Karpas-422 (cell line): ENCODE data around the gene ATXN2L. TPM values are rescaled to one million over a fixed set of nuclear protein-coding genes. Genes with fewer than 3 reads are reported as not detected.

Experiments
- DNase-seq: peaks from one replicate; pipeline ENCODE4 v3.0.0-alpha.2; 2015
- H2AFZ ChIP-seq: fragments of 200-600 bp; sonication (generic); 2 replicates; pipeline ENCODE4 v1.6.1; 2014; ENCODE audit warnings: antibody characterized with exemption, low read length, mixed read lengths
- H3K27ac ChIP-seq: fragments of 200-600 bp; sonication (generic); 2 replicates; pipeline ENCODE4 v1.5.1; 2014; ENCODE audit warnings: mild to moderate bottlenecking, low read length, moderate library complexity
- H3K27me3 ChIP-seq: fragments of 200-600 bp; sonication (generic); 2 replicates; pipeline ENCODE4 v1.6.1; 2014; ENCODE audit warnings: low read length, mixed read lengths
- H3K36me3 ChIP-seq: fragments of 200-600 bp; sonication (generic); 2 replicates; pipeline ENCODE4 v1.6.1; 2014; ENCODE audit warnings: low read length, mixed read lengths; ENCODE audit not compliant: insufficient read depth
- H3K4me1 ChIP-seq: fragments of 200-600 bp; sonication (generic); 2 replicates; pipeline ENCODE4 v1.6.1; 2014; ENCODE audit warnings: mild to moderate bottlenecking, low read length, mixed read lengths
- H3K4me2 ChIP-seq: fragments of 200-600 bp; sonication (generic); 2 replicates; pipeline ENCODE4 v1.6.1; 2014; ENCODE audit warnings: low read length, low read depth, mild to moderate bottlenecking; ENCODE audit not compliant: poor library complexity, severe bottlenecking
- H3K4me3 ChIP-seq: fragments of 200-600 bp; sonication (generic); 2 replicates; pipeline ENCODE4 v1.5.1; 2014; ENCODE audit warnings: mild to moderate bottlenecking, antibody characterized with exemption, low read length, mixed read lengths
- H3K79me2 ChIP-seq: fragments of 200-600 bp; sonication (generic); 2 replicates; pipeline ENCODE4 v1.6.1; 2014; ENCODE audit warnings: mild to moderate bottlenecking, low read length, mixed read lengths
- H3K9ac ChIP-seq: fragments of 200-600 bp; sonication (generic); 2 replicates; pipeline ENCODE4 v1.6.0; 2014; ENCODE audit warnings: low read length
- H3K9me2 ChIP-seq: fragments of 200-600 bp; sonication (generic), shearing (Covaris generic); replicated peaks from 2 replicates; pipeline ENCODE4 v1.6.0; 2014; ENCODE audit warnings: mild to moderate bottlenecking, low read length, moderate library complexity; ENCODE audit not compliant: insufficient read depth
- H3K9me3 ChIP-seq: fragments of 300-700, 200-600 bp; sonication (generic); 2 replicates; pipeline ENCODE4 v1.6.1; 2014; ENCODE audit warnings: low read length, mixed read lengths
- H4K20me1 ChIP-seq: fragments of 200-600 bp; sonication (generic); 2 replicates; pipeline ENCODE4 v1.6.1; 2014; ENCODE audit warnings: mild to moderate bottlenecking, antibody characterized with exemption, low read length, low read depth; ENCODE audit not compliant: insufficient read depth
- total RNA-seq: library from RNA; depleted of rRNA; stranded (reverse); fragments of >200 nt; shearing (Covaris generic); gene quantifications from 2 replicates; pipeline ENCODE4 v1.2.3, GENCODE V29; 2014; ENCODE audit warnings: low replicate concordance

ATXN2L gene
- total RNA-seq, 1 experiment from 2014 or later, result 116 TPM

DNA sequence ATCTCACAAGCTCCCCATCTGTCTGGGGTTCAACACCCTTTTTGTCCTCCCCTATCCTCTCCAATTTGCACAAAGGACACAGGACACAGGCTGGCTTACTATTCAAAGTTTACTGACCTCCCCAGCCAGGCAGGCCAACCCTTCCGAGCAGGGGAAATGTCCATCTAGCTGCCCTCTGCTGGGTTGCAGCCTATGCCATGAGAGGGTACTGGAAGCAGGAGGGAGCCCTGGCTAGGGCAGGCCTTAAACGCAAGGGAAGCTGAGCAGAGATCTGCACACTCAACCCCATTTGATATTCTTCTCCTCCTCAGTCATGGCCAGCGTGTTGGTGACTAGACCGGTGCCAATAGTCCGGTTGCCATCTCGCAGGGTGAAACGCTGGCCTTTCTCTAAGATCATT, 19.9 kb downstream of the ATXN2L start:
- Histone ChIP-seq H3K79me2 (peaks cover 32% of the 10 kb centered on the region), H3K9me2 (no peaks in the 10 kb centered on the region), H3K9me3 (no peaks in the 10 kb centered on the region), H3K9ac (no peak overlapping the region), H3K27me3 (no peaks in the 10 kb centered on the region), H3K4me2 (no peak overlapping the region), H3K4me3 (no peak overlapping the region), H3K4me1 (peaks cover 26% of the 10 kb centered on the region), H3K36me3 (peaks cover 34% of the 10 kb centered on the region), H2AFZ (no peak overlapping the region), H3K27ac (no peak overlapping the region), H4K20me1 (peaks cover 18% of the 10 kb centered on the region)
- DNase-seq, result no peak

DNA sequence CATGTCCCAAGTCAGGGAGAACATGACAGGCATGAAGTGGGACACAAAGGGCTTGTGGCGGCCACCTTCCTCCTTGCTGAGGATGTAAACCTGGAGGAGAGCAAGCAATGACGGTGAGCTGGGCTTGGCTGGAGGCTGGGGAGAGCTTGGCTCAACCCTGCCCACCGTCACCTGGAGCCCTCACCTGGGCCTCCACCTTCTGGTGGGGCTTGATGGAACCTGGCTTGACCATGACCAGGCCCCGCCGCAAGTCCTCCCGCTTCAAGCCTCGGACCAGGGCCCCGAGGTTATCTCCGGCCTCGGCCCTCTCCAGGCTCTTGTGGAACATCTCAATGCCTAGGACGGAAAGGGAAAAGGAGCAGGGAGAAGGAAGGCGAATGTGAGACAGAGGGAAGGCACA, 21.0 kb downstream of the ATXN2L start:
- H3K4me2 ChIP-seq, result no peak overlapping the region
- H2AFZ ChIP-seq, result no peak overlapping the region
- H3K79me2 ChIP-seq, result peaks cover 35% of the 10 kb centered on the region
- no peak for DNase-seq
- H3K9me3 ChIP-seq, result no peaks in the 10 kb centered on the region
- H4K20me1 ChIP-seq, result peaks cover 18% of the 10 kb centered on the region
- peaks cover 28% of the 10 kb centered on the region for H3K36me3 ChIP-seq
- no peaks in the 10 kb centered on the region for H3K27me3 ChIP-seq
- no peaks in the 10 kb centered on the region for H3K9me2 ChIP-seq
- no peak overlapping the region for H3K27ac ChIP-seq
- peaks cover 26% of the 10 kb centered on the region for H3K4me1 ChIP-seq
- H3K4me3 ChIP-seq, result no peak overlapping the region
- H3K9ac ChIP-seq, result no peak overlapping the region

DNA sequence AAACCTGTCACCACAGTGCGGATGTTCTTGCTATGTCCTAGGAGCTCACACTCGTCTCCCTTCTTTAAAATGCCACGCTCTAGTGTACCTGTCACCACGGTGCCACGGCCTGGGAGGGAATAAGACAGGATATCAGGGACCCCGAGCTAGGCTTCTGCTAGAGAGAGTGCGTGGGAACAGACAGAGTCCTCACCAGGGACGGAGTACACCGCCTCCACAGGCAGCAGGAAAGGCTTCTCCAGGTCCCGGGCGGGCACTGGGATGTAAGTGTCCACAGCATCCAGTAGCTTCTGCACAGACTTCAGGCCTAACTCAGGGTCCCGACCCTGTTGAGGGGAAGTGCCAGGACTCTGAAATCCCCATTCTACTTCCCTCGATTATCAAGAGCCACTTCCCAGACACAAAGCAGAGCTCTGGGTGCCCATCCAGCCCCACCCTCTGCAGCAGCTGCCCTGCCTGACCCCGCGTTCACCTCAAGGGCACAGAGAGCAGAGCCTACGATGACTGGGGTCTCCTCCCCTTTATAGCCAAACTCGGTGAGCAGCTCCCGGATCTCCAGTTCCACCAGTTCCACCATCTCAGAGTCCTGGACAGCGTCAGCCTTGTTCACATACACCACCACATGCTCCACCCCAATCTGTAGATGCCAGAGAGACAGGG, 21.6 kb downstream of the ATXN2L start:
- H3K27ac ChIP-seq, result no peak overlapping the region
- H3K36me3 ChIP-seq, result peaks cover 25% of the 10 kb centered on the region

DNA sequence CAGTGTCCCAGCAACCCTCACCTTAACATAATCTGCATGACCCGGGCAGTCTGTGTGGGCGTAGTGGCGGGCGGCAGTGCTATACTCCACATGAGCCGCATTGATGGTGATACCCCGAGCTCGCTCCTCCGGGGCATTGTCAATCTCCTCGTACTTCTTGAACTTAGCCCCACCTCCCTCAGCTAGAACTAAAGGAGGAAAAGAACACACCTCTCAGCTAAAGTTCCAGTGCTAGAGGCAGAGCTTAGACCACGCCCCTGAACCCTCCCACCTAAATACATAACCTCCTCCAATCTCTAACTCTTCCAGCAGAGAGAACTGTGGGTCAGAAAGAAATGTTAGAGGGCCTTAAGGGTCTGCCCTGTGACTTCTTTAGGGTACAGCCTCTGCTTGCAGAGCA, 22.5 kb downstream of the ATXN2L start:
- peaks cover 25% of the 10 kb centered on the region for H3K36me3 ChIP-seq
- H2AFZ ChIP-seq, result no peak overlapping the region
- H3K9me3 ChIP-seq, result no peaks in the 10 kb centered on the region
- H3K27me3 ChIP-seq, result no peaks in the 10 kb centered on the region
- peak overlapping the region; percentile 79 for H3K4me2 ChIP-seq
- DNase-seq, result peak; percentile 93
- H3K4me1 ChIP-seq, result peaks cover 15% of the 10 kb centered on the region
- peaks cover 35% of the 10 kb centered on the region for H3K79me2 ChIP-seq
- peak overlapping the region; percentile 46 for H3K27ac ChIP-seq
- no peaks in the 10 kb centered on the region for H3K9me2 ChIP-seq
- H3K9ac ChIP-seq, result peak overlapping the region; percentile 89
- H4K20me1 ChIP-seq, result peaks cover 14% of the 10 kb centered on the region
- H3K4me3 ChIP-seq, result peak overlapping the region; percentile 74

More for the DNA sequence above, 21.6 kb downstream of the ATXN2L start:
- peak overlapping the region; percentile 89 for H3K9ac ChIP-seq
- no peaks in the 10 kb centered on the region for H3K27me3 ChIP-seq
- H3K4me1 ChIP-seq, result peaks cover 23% of the 10 kb centered on the region
- H3K4me2 ChIP-seq, result peak overlapping the region; percentile 79
- peak overlapping the region; percentile 74 for H3K4me3 ChIP-seq
- peaks cover 14% of the 10 kb centered on the region for H4K20me1 ChIP-seq
- no peak overlapping the region for H2AFZ ChIP-seq
- no peak for DNase-seq
- peaks cover 35% of the 10 kb centered on the region for H3K79me2 ChIP-seq
- no peaks in the 10 kb centered on the region for H3K9me3 ChIP-seq
- H3K9me2 ChIP-seq, result no peaks in the 10 kb centered on the region

DNA sequence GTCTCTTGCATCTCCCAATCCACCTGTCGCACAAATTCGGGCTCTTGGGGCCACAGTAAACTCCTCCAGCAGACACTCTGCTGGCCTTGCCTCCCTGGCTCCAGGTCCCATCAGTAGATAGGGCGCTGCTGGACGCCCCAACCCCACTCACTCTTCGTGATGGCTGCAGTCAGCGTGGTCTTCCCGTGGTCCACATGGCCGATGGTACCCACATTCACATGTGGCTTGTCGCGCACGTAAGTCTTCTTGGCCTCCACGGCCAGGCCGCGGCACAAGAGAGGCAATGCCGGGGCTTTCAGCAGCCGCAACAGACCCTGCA, 22.9 kb downstream of the ATXN2L start:
- Histone ChIP-seq H3K9me2 (no peaks in the 10 kb centered on the region), H3K4me2 (peak overlapping the region; percentile 79), H3K79me2 (peaks cover 35% of the 10 kb centered on the region), H2AFZ (no peak overlapping the region), H3K27ac (peak overlapping the region; percentile 46), H3K4me1 (peaks cover 15% of the 10 kb centered on the region), H3K9me3 (no peaks in the 10 kb centered on the region), H3K9ac (peak overlapping the region; percentile 89), H3K36me3 (peaks cover 25% of the 10 kb centered on the region), H3K27me3 (no peaks in the 10 kb centered on the region), H4K20me1 (peaks cover 14% of the 10 kb centered on the region), H3K4me3 (peak overlapping the region; percentile 74)
- peak; percentile 58 for DNase-seq

DNA sequence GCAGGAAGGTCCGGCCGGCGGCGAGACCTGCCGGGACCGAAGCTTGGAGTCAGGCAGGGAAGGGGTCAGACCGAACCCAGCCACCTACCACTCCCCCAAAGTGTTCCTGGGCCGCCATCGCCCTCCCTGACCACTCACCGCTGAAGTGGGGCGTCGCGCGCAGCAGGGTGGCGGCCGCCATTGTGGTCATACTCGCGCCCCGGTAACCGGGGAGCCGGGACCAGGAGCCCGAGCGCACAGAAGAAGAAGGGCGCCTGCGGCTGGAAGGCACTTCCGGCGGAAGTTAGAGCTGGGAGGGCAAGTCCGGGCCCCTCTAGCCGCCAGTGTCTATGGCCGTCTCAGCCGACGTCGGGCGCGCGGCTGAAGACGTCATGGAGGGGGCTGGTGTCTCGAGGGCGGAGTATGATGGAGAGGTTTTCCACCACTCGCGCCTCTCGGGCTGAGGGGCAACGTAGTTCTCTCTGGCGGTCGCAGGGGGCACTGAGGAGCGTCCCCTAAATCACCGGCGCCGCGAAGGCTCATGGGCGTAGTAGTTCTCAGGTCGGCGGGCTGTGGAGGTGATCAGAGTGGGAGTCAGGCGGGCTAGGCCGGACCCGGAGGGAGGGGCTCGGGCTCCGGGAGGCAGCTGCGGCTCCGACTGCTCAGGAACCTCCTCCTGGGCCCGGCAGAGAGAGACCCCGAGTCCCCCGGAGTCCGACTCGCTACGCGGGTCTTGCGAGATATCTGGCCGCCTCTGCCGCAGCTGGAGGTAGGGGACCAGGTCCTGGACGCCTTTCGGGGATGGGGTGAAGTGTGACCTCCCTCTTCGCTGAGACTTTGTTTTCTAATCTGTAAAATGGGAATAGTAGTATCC, 23.5 kb downstream of the ATXN2L start, which contains the start of gene TUFM:
TSS of gene TUFM (minus strand) at position 269 of the 853 bp plus-strand sequence. CDS start at position 190, 79 bp downstream.
- H3K4me3 ChIP-seq, result peak within 1 kb of the TSS; percentile 83
- peaks cover 25% of the 10 kb centered on the region for H3K36me3 ChIP-seq
- no peaks in the 10 kb centered on the region for H3K9me3 ChIP-seq
- peak within 1 kb of the TSS; percentile 46 for H3K27ac ChIP-seq
- DNase-seq, result peak; percentile 99
- peaks cover 14% of the 10 kb centered on the region for H4K20me1 ChIP-seq
- peaks cover 15% of the 10 kb centered on the region for H3K4me1 ChIP-seq
- peak within 1 kb of the TSS; percentile 89 for H3K9ac ChIP-seq
- peaks cover 35% of the 10 kb centered on the region for H3K79me2 ChIP-seq
- H2AFZ ChIP-seq, result no peak within 1 kb of the TSS
- no peaks in the 10 kb centered on the region for H3K27me3 ChIP-seq
- peak within 1 kb of the TSS; percentile 79 for H3K4me2 ChIP-seq
- H3K9me2 ChIP-seq, result no peaks in the 10 kb centered on the region

DNA sequence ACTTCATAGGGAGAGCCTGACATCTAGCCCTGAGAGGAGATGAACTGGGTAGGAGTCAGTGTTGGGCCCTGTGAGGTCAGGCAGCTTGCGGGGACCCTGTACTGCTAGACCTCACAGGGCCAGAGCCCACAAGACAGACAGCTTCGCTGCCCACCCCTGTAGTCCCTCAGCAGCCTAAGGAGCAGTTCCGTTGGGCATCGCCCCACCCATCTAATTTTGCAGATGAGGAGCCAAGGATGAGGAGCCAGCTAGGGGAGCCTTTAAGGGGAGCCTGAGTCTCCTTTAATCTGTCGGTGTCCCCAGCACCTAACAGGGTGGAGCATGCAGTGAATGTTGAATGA, 24.1 kb downstream of the ATXN2L start:
- Histone ChIP-seq H3K9ac (peak overlapping the region; percentile 81), H3K36me3 (peaks cover 25% of the 10 kb centered on the region), H3K27ac (peak overlapping the region; percentile 20; the same call in 1 of the 2 replicates), H3K9me2 (no peaks in the 10 kb centered on the region), H4K20me1 (peaks cover 14% of the 10 kb centered on the region), H3K27me3 (no peaks in the 10 kb centered on the region), H3K4me2 (peak overlapping the region; percentile 64), H2AFZ (no peak overlapping the region), H3K4me3 (peak overlapping the region; percentile 83), H3K4me1 (peaks cover 15% of the 10 kb centered on the region), H3K79me2 (peaks cover 35% of the 10 kb centered on the region), H3K9me3 (no peaks in the 10 kb centered on the region)
- DNase-seq, result peak; percentile 60

DNA sequence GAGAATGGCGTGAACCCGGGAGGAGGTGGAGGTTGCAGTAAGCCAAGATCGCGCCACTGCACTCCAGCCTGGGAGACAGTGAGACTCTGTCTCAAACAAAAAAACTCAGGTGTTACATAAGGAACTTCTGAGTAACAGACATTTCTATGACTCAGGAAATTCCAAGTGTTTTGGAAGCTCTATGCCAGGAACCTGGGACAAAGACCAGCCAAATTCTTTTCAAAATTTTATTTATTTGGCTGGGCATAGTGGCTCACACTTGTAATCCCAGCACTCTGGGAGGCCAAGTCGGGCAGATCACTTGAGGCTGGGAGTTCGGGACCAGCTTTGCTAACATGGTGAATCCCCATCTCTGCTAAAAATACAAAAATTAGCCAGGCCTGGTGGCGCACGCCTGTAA, 35.6 kb downstream of the ATXN2L start:
- H3K27ac ChIP-seq, result no peak overlapping the region
- no peak for DNase-seq
- H3K9me2 ChIP-seq, result no peaks in the 10 kb centered on the region
- no peak overlapping the region for H3K4me2 ChIP-seq
- H3K36me3 ChIP-seq, result no peaks in the 10 kb centered on the region
- H3K27me3 ChIP-seq, result no peaks in the 10 kb centered on the region
- H3K9ac ChIP-seq, result no peak overlapping the region
- no peak overlapping the region for H3K4me3 ChIP-seq
- no peaks in the 10 kb centered on the region for H4K20me1 ChIP-seq
- no peaks in the 10 kb centered on the region for H3K9me3 ChIP-seq
- H3K79me2 ChIP-seq, result peaks cover 16% of the 10 kb centered on the region
- H2AFZ ChIP-seq, result no peak overlapping the region
- H3K4me1 ChIP-seq, result peaks cover 7% of the 10 kb centered on the region
